Activated T-helper 2 cell treated with anti-CD3 and anti-CD28 coated beads, Interferon-gamma antibody, Interleukin-2, Interleukin-4, amounts not matched to agents 10 μg/mL and 5 μg/mL and 100 μg/mL, durations not matched to agents 14 hours and 24 hours and 36 hours (primary cell): Measurements from ENCODE around the gene RAB26. TPM values are rescaled to one million over a fixed set of nuclear protein-coding genes. Genes with fewer than 3 reads are reported as not detected.

Experiments used
- DNase-seq: peaks from one replicate; pipeline ENCODE4 v3.0.0; 2021; ENCODE audit warnings: low spot score
- H3K27ac Mint-ChIP-seq: one replicate; pipeline ENCODE4 v1.8.0; 2021; ENCODE audit warnings: mixed read lengths
- H3K27me3 Mint-ChIP-seq: one replicate; pipeline ENCODE4 v1.8.0; 2021; ENCODE audit warnings: low read depth, mixed read lengths
- H3K36me3 Mint-ChIP-seq: one replicate; pipeline ENCODE4 v1.8.0; 2021; ENCODE audit warnings: low read depth, mixed read lengths
- H3K4me1 Mint-ChIP-seq: one replicate; pipeline ENCODE4 v1.8.0; 2021; ENCODE audit warnings: low read depth, mixed read lengths
- H3K4me3 Mint-ChIP-seq: one replicate; pipeline ENCODE4 v1.8.0; 2021; ENCODE audit warnings: low read depth, mild to moderate bottlenecking, moderate library complexity, mixed read lengths
- H3K9me3 Mint-ChIP-seq: one replicate; pipeline ENCODE4 v1.8.0; 2021; ENCODE audit warnings: mixed read lengths
- intact Hi-C: fragments of 100-400 bp; cut with micrococcal nuclease; formaldehyde crosslinking; loops from one replicate; pipeline ENCODE4 v1.15.1; 2023
- total RNA-seq: library from RNA; stranded (reverse); gene quantifications from 2 replicates; pipeline ENCODE4 v1.2.3, GENCODE V29; 2022

RAB26 gene
- total RNA-seq, 1 donor from 2014 or later: 0.59 TPM

DNA sequence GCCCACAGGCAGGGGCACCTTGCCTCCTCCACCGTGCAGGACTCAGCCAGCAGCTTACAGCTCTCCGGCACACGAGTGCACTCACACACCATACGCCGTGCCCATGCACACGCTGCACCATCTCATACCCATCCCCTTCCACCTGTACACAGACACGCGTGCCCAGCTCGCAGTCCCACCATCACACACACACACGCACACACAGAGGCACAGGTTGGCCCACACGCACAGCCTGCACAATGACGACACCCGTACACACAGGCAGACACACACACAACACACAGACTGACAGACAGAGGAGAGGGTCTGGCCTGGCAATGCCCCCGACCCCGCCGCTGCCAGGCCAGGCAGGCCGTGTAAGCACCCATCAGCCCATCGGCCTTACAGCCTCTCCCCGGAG is 35.9 kb downstream of the RAB26 start:
- H3K9me3 Mint-ChIP-seq: no peaks in the 10 kb centered on the region
- no peak overlapping the region for H3K27ac Mint-ChIP-seq
- no peaks in the 10 kb centered on the region for H3K4me1 Mint-ChIP-seq
- no peaks in the 10 kb centered on the region for H3K27me3 Mint-ChIP-seq
- H3K36me3 Mint-ChIP-seq: no peaks in the 10 kb centered on the region
- H3K4me3 Mint-ChIP-seq: no peak overlapping the region
- DNase-seq: no peak
- intact Hi-C loops: no loop called here

DNA sequence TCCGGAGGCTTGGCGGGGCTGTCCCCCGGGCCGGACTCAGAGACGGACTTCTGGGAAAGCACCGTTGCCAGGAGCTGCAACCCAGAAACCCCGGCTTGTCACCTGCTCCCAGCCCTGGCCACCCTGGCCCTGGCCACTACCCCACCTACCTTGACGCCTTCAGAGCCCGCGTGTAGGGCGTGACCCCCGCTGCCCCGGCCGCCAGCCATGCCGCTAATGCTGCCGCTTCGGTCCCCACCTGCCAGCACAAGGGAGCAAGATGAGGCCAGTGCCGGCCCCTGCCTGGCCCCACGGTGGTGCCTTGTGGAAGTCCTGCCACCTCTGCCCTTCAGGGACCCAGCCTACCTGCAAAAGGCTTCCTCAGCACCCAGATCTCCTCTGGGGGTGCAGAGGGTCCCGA is 36.5 kb downstream of the RAB26 start:
- DNase-seq: no peak
- Mint-ChIP-seq H3K4me3 (no peak overlapping the region), H3K27me3 (no peaks in the 10 kb centered on the region), H3K36me3 (no peaks in the 10 kb centered on the region), H3K27ac (no peak overlapping the region), H3K4me1 (no peaks in the 10 kb centered on the region), H3K9me3 (no peaks in the 10 kb centered on the region)
- intact Hi-C loops: no loop called here

DNA sequence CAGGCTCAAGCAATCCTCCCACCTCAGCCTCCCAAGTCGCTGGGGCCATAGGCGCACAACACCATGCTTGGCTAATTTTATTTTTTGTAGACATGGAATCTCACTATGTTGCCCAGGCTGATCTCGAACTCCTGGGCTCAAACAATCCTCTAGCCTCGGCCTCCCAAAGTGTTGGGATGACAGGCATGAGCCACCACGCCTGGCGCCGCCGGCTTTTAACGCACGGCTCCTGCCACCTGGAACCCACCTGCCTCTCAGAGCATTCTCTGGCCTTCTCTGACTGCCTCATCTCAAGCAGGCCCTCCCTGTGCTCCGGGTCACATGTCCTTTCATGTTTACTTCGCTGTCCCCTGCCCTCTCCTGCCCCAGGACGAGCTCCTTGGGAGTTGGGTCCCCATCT is 37.6 kb downstream of the RAB26 start:
- no peaks in the 10 kb centered on the region for H3K4me1 Mint-ChIP-seq
- H3K9me3 Mint-ChIP-seq: no peaks in the 10 kb centered on the region
- no peaks in the 10 kb centered on the region for H3K36me3 Mint-ChIP-seq
- DNase-seq: no peak
- intact Hi-C loops: no loop called here
- no peak overlapping the region for H3K4me3 Mint-ChIP-seq
- no peaks in the 10 kb centered on the region for H3K27me3 Mint-ChIP-seq
- no peak overlapping the region for H3K27ac Mint-ChIP-seq

DNA sequence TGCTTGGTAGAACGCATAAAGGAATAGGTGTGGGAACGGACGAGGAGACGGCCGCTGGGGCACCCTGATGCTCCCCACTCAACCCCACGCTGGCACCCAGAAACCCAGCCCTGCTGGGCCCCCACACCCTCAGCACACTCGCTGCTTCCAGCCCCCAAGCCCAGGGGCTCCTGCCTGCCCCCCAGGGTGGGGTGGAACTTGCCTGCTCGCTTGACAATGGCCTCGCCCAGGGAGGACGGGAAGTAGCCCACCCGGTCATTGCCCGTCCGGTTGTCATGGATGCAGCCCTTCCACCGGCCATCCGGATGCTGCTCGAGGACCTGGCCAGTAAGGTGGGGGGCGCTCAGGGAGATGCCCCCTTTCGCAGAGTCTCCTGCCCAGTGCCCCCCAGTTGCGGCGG is 38.1 kb downstream of the RAB26 start:
- no peaks in the 10 kb centered on the region for H3K36me3 Mint-ChIP-seq
- no peaks in the 10 kb centered on the region for H3K9me3 Mint-ChIP-seq
- DNase-seq: no peak
- no peaks in the 10 kb centered on the region for H3K27me3 Mint-ChIP-seq
- H3K4me3 Mint-ChIP-seq: no peak overlapping the region
- H3K27ac Mint-ChIP-seq: no peak overlapping the region
- no peaks in the 10 kb centered on the region for H3K4me1 Mint-ChIP-seq
- intact Hi-C loops: no loop called here

- no peaks in the 10 kb centered on the region for H3K4me1 Mint-ChIP-seq
- intact Hi-C loops: no loop called here
- no peak overlapping the region for H3K27ac Mint-ChIP-seq
- no peak for DNase-seq
- no peaks in the 10 kb centered on the region for H3K9me3 Mint-ChIP-seq
- no peaks in the 10 kb centered on the region for H3K36me3 Mint-ChIP-seq
- no peak overlapping the region for H3K4me3 Mint-ChIP-seq
- no peaks in the 10 kb centered on the region for H3K27me3 Mint-ChIP-seq
Observed at GRCh38 chr16:2187212-2187611, 38.8 kb downstream of the RAB26 start.

- DNase-seq: no peak
Observed at GRCh38 chr16:2188395-2188794, 40.0 kb downstream of the RAB26 start.

GRCh38 chr16:2189252-2189893 is 40.9 kb downstream of the RAB26 start:
- Mint-ChIP-seq H3K27ac (no peak overlapping the region), H3K4me1 (no peaks in the 10 kb centered on the region), H3K4me3 (no peak overlapping the region), H3K27me3 (peaks cover 5% of the 10 kb centered on the region), H3K36me3 (no peaks in the 10 kb centered on the region), H3K9me3 (no peaks in the 10 kb centered on the region)
- intact Hi-C loops: no loop called here
- DNase-seq: no peak

More at GRCh38 chr16:2188395-2188794, 40.0 kb downstream of the RAB26 start:
- H3K9me3 Mint-ChIP-seq: no peaks in the 10 kb centered on the region
- no peaks in the 10 kb centered on the region for H3K4me1 Mint-ChIP-seq
- H3K27ac Mint-ChIP-seq: no peak overlapping the region
- no peak overlapping the region for H3K4me3 Mint-ChIP-seq
- H3K36me3 Mint-ChIP-seq: no peaks in the 10 kb centered on the region
- peaks cover 2% of the 10 kb centered on the region for H3K27me3 Mint-ChIP-seq
- intact Hi-C loops: no loop called here

- no peak for DNase-seq
- no peaks in the 10 kb centered on the region for H3K9me3 Mint-ChIP-seq
- no peaks in the 10 kb centered on the region for H3K36me3 Mint-ChIP-seq
- no peaks in the 10 kb centered on the region for H3K4me1 Mint-ChIP-seq
- intact Hi-C loops: no loop called here
- no peak overlapping the region for H3K4me3 Mint-ChIP-seq
- H3K27ac Mint-ChIP-seq: no peak overlapping the region
- H3K27me3 Mint-ChIP-seq: peaks cover 10% of the 10 kb centered on the region
Observed at GRCh38 chr16:2190002-2190658, 41.7 kb downstream of the RAB26 start.

DNA sequence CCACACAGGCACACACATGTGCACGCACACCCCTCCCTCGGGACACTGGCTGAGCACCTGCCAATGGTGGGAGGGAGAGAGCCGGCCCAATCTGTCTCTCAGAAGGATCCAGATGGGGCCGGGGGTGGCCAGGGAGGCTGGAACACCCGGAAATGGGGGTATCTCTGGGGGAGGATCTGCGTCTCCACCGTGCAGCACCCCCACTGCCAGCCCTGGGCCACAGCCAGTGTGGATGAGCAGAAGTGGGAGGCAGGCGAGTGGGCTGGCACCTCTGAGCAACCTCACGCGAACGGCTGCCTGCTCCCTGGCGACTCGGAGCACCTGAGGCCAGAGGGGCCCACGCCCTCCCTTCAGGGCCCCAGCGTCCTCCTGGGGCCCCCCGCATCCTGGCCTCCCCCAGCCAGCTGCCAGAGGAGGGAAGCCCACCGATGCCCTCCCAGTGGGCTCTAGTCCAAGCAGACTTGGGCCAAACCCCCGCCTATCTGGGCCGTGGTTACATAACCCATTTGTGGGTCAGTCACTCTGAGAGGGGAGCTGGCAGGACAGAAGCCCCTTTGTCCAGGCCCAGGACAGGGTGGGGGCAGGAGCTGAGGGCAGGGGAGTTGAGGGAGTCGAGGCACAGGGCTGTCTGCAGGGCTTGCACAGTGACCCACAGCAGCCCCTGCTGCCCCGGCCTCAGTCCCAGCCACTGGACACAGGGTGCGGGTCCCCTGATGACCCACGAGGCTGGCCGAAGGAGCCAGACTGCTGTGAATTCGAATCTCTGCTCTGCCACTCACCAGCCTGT is 42.4 kb downstream of the RAB26 start:
- no peaks in the 10 kb centered on the region for H3K4me1 Mint-ChIP-seq
- H3K9me3 Mint-ChIP-seq: no peaks in the 10 kb centered on the region
- peaks cover 12% of the 10 kb centered on the region for H3K27me3 Mint-ChIP-seq
- no peak overlapping the region for H3K4me3 Mint-ChIP-seq
- H3K27ac Mint-ChIP-seq: no peak overlapping the region
- DNase-seq: no peak
- intact Hi-C loops: no loop called here
- H3K36me3 Mint-ChIP-seq: no peaks in the 10 kb centered on the region

DNA sequence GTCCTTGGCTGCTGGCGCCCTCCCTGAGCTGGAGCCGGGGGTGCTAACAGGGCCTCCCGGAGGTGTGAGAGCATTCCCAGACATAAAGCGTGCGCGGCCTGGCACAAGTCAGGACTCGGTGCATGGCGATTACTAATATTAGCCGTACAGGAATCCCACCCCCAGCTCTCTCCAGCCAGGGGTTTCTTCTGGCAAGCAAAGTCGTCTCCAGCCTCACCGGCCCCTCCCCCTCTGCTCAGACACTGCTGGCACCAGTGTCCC is 43.0 kb downstream of the RAB26 start:
- intact Hi-C loops: no loop called here
- DNase-seq: no peak
- no peaks in the 10 kb centered on the region for H3K36me3 Mint-ChIP-seq
- no peak overlapping the region for H3K27ac Mint-ChIP-seq
- H3K4me1 Mint-ChIP-seq: no peaks in the 10 kb centered on the region
- peaks cover 12% of the 10 kb centered on the region for H3K27me3 Mint-ChIP-seq
- no peak overlapping the region for H3K4me3 Mint-ChIP-seq
- no peaks in the 10 kb centered on the region for H3K9me3 Mint-ChIP-seq

DNA sequence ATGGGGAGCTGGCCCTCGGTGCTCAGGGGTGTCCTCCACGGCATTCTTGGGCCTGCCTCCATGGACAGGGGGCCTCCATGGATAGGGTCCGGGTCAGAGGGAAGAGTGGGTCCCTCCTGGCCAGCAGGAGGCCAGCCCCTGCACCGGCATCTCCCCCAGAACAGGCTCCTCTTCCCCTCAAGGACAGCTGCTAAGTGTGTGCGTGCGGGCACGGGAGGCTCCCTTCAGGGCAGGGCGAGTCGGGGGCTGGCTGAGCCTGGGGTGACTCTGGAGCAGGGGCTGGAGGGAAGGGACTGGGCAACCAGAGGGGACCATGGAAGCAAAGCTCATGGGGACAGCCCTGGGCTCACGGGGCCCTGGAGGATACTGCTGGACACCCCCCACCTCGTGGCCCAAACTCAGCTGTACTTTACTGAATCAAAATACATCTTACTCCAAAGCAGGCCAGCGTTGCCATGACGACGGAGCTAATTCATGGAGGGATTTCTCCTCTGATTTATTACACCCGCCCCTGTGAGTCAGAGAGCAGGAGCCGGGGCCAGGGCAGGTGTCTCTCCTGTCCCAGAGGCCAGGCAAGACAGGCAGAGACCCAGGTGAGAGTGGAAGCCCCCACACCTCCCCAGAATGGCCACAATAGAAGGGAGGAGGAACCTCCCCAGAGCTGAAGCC is 45.9 kb downstream of the RAB26 start:
- no peaks in the 10 kb centered on the region for H3K9me3 Mint-ChIP-seq
- intact Hi-C loops: no loop called here
- no peak overlapping the region for H3K4me3 Mint-ChIP-seq
- no peak for DNase-seq
- no peaks in the 10 kb centered on the region for H3K36me3 Mint-ChIP-seq
- H3K27ac Mint-ChIP-seq: no peak overlapping the region
- no peaks in the 10 kb centered on the region for H3K4me1 Mint-ChIP-seq
- H3K27me3 Mint-ChIP-seq: peaks cover 34% of the 10 kb centered on the region

DNA sequence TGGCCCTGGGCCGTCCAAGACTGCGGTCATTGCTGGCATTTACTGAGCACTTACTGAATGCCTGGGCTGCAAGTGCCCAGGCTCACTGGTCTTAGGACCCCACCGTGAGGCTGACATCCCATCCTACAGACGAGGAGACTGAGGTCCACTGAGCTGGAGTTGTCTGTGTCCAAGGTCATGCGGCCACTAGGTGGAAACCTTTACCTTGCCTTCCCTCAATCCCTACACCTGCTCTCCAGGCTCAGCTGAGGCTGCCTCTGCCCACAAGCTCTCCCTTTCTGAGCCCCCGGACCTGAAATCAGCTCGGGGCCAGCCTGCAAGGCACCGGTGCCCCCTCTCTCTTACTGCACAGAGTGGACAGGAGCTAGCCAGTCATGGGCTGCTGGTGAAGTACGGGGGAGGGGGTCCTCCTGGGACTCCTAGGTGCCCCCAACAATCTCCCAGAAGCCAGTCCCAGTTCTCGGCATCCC is 46.5 kb downstream of the RAB26 start:
- Mint-ChIP-seq H3K9me3 (no peaks in the 10 kb centered on the region), H3K4me3 (no peak overlapping the region), H3K36me3 (no peaks in the 10 kb centered on the region), H3K27me3 (peaks cover 35% of the 10 kb centered on the region), H3K4me1 (no peaks in the 10 kb centered on the region), H3K27ac (no peak overlapping the region)
- intact Hi-C loops: no loop called here
- peak; percentile 45 for DNase-seq
